ENCODE measurements around the gene PCCA.

Gene PCCA

GRCh38 chr13:100459747-100460146 is 370.9 kb downstream of the PCCA start:
- FAIRE-seq (no peak), DNase-seq (ENCODE audit: low spot score) (no peak)

- FAIRE-seq: no peak
- no peak for DNase-seq (ENCODE audit: low spot score)
Observed at GRCh38 chr13:100460266-100460665, 371.4 kb downstream of the PCCA start.

GRCh38 chr13:100460791-100461190 is 371.9 kb downstream of the PCCA start:
- DNase-seq (ENCODE audit: low spot score) (no peak), FAIRE-seq (no peak)

GRCh38 chr13:100461309-100462030 is 372.6 kb downstream of the PCCA start:
- FAIRE-seq (no peak), DNase-seq (ENCODE audit: low spot score) (no peak)

GRCh38 chr13:100464006-100464405 is 375.1 kb downstream of the PCCA start:
- FAIRE-seq: no peak
- DNase-seq (ENCODE audit: low spot score): no peak

GRCh38 chr13:100465558-100465957 is 376.7 kb downstream of the PCCA start:
- FAIRE-seq: no peak
- DNase-seq (ENCODE audit: low spot score): no peak

- no peak for FAIRE-seq
- no peak for DNase-seq (ENCODE audit: low spot score)
Observed at GRCh38 chr13:100470866-100471505, 382.1 kb downstream of the PCCA start.

- FAIRE-seq: no peak
- DNase-seq (ENCODE audit: low spot score): no peak
Observed at GRCh38 chr13:100473087-100473486, 384.2 kb downstream of the PCCA start.

GRCh38 chr13:100473501-100474044 is 384.7 kb downstream of the PCCA start:
- DNase-seq (ENCODE audit: low spot score) (no peak), FAIRE-seq (no peak)

- FAIRE-seq (no peak), DNase-seq (ENCODE audit: low spot score) (no peak)
Observed at GRCh38 chr13:100476963-100477362, 388.1 kb downstream of the PCCA start.

- FAIRE-seq: no peak
- DNase-seq (ENCODE audit: low spot score): no peak
Observed at GRCh38 chr13:100478107-100478809, 389.4 kb downstream of the PCCA start.

- FAIRE-seq (no peak), DNase-seq (ENCODE audit: low spot score) (no peak)
Observed at GRCh38 chr13:100480676-100481075, 391.8 kb downstream of the PCCA start.

- FAIRE-seq (no peak), DNase-seq (ENCODE audit: low spot score) (no peak)
Observed at GRCh38 chr13:100483139-100483538, 394.2 kb downstream of the PCCA start.

GRCh38 chr13:100483841-100484381 is 395.0 kb downstream of the PCCA start:
- no peak for FAIRE-seq
- DNase-seq (ENCODE audit: low spot score): no peak

GRCh38 chr13:100484702-100485101 is 395.8 kb downstream of the PCCA start:
- DNase-seq (ENCODE audit: low spot score) (no peak), FAIRE-seq (no peak)

- DNase-seq (ENCODE audit: low spot score) (no peak), FAIRE-seq (no peak)
Observed at GRCh38 chr13:100485265-100485664, 396.4 kb downstream of the PCCA start.

GRCh38 chr13:100490692-100491091 is 401.8 kb downstream of the PCCA start:
- no peak for FAIRE-seq
- DNase-seq (ENCODE audit: low spot score): no peak

- no peak for FAIRE-seq
- no peak for DNase-seq (ENCODE audit: low spot score)
Observed at GRCh38 chr13:100491164-100491842, 402.4 kb downstream of the PCCA start.

- no peak for FAIRE-seq
- no peak for DNase-seq (ENCODE audit: low spot score)
Observed at GRCh38 chr13:100493418-100493817, 404.5 kb downstream of the PCCA start.

GRCh38 chr13:100495455-100495854 is 406.6 kb downstream of the PCCA start:
- DNase-seq (ENCODE audit: low spot score) (no peak), FAIRE-seq (no peak)

- DNase-seq (ENCODE audit: low spot score) (no peak), FAIRE-seq (no peak)
Observed at GRCh38 chr13:100497389-100497788, 408.5 kb downstream of the PCCA start.
